GM08714 (cell line): Measurements from ENCODE around the gene EHBP1.

Experiments used
- H3K4me3 ChIP-seq: fragments of 200-500 bp; sonication (Bioruptor generic); 2 replicates; pipeline ENCODE4 v1.5.1; 2014; ENCODE audit warnings: mild to moderate bottlenecking, low read length, inconsistent platforms
- ZNF274 ChIP-seq: IDR thresholded peaks from 2 replicates; pipeline ENCODE4 v1.6.1; 2012; ENCODE audit warnings: mild to moderate bottlenecking, low read depth, low read length

Gene EHBP1

DNA sequence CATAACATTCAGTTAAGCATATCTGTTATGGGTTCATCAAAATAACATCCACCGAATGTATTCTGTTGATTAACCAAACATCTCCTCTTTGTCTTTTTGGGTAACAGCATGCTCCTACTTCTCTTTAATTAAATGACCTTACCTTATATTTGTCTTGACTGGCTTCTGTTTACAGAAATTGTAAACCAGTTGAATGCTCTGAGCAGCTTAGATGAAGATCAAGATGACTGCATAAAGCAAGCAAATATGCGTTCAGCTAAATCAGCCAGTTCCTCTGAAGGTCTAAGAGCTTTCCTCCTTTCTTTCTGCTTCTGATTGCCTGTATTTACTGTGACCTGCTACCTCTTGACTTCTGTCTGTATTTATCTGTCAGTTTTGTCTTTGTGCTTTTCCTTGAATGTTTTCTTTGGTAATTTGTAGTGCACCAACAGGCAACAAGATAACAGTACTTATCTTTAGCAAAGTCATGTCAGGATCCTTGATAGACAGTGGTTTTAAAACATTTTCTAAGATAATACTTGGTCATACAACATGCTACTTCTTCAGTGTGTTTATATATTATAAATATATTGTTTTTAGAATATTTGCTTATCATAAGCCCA, 152.8 kb downstream of the EHBP1 start:
- no peak overlapping the region for H3K4me3 ChIP-seq
- TF ChIP-seq ZNF274, result no peak

GRCh38 chr2:62868947-62869346, 163.4 kb downstream of the EHBP1 start:
- no peak for TF ChIP-seq ZNF274

DNA sequence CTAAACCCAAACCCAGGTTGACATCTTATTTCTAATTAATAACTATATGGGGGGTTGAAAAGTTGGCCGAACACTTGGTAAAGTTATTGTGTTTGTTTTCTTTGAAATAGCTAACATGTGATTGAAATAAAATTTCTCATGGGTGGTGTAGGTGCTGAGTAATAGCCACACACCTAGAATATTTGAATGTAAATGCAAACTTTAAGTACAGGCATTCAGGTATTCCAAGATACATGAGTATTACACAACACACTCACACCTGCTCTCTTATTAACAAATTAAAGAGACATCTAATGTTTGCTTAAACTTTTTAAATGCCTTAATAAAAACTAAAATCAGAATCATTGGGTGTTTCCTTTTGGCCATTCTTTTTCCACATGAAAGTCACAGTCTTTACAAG, 165.5 kb downstream of the EHBP1 start:
- no peak overlapping the region for H3K4me3 ChIP-seq
- no peak for TF ChIP-seq ZNF274

More at GRCh38 chr2:62868947-62869346, 163.4 kb downstream of the EHBP1 start:
- no peak overlapping the region for H3K4me3 ChIP-seq

DNA sequence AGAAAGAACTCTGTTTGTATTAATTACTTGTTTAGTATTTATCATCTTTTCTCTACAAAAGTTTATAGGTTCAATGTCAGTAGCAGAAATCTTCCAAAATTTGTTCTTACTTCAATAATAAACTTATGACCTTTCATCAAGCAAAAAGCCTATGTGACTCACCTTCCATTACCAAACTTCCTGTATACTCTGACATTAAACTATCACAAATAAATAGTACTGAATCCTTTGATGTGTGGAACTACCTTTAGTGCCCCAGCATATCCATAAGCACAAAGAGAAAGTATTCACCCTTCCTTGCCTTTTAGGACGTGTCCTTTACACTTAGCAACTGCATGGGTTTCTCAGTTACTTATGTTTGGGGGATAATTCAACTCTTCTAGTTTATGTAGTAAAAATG, 166.0 kb downstream of the EHBP1 start:
- TF ChIP-seq ZNF274, result no peak
- no peak overlapping the region for H3K4me3 ChIP-seq

DNA sequence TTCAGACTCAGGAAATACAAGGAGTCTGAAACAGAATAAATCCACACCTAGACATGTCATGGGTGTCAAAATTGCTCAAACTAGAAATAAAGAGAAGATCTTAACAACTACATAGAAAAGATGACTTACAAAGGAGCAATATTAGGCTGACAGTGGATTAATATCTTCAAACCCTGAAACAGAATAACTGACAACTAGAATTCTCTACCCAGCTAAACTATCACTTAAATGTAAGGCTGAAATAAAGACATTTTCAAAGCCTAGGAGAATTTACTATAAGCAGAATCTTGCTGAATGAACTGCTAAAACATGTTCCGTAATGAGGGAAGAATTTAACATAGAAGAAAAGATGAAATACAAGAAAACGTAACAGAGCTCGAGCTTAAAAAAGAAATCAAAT, 168.1 kb downstream of the EHBP1 start:
- H3K4me3 ChIP-seq, result no peak overlapping the region
- no peak for TF ChIP-seq ZNF274

- no peak overlapping the region for H3K4me3 ChIP-seq
- TF ChIP-seq ZNF274, result no peak
These were observed 169.4 kb downstream of the EHBP1 start for GRCh38 chr2:62874881-62875383.

GRCh38 chr2:62881162-62881795, 175.8 kb downstream of the EHBP1 start:
- TF ChIP-seq ZNF274, result no peak
- no peak overlapping the region for H3K4me3 ChIP-seq

- no peak overlapping the region for H3K4me3 ChIP-seq
These were observed 178.1 kb downstream of the EHBP1 start for GRCh38 chr2:62883629-62884028.

DNA sequence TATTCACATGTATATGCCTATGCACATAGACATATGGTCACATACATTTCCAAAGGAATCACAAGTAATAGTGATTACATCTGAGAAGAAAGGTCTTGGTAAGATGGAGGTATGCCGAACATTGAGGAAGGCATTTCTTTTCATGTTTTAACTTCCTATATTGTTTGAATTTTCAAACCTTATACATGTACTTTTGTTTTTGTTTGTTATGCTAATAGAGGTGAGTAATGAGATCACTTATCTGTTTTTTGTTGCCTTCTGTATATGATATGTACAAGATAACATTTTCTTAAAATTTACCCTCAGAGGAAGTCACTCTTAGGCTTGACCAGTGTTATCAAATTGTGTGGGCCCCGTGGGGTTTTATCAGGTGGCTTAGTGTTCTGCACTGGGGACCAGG, 178.6 kb downstream of the EHBP1 start:
- no peak for TF ChIP-seq ZNF274

More at GRCh38 chr2:62883629-62884028, 178.1 kb downstream of the EHBP1 start:
- no peak for TF ChIP-seq ZNF274

GRCh38 chr2:62884514-62884913, 179.0 kb downstream of the EHBP1 start:
- no peak for TF ChIP-seq ZNF274
- H3K4me3 ChIP-seq, result no peak overlapping the region

More for the DNA sequence above, 178.6 kb downstream of the EHBP1 start:
- H3K4me3 ChIP-seq, result no peak overlapping the region

- TF ChIP-seq ZNF274, result no peak
These were observed 189.6 kb downstream of the EHBP1 start for GRCh38 chr2:62894966-62895631.

GRCh38 chr2:62895632-62896009, 190.1 kb downstream of the EHBP1 start:
- TF ChIP-seq ZNF274, result no peak
- H3K4me3 ChIP-seq, result no peak overlapping the region

More at GRCh38 chr2:62894966-62895631, 189.6 kb downstream of the EHBP1 start:
- H3K4me3 ChIP-seq, result no peak overlapping the region

GRCh38 chr2:62897187-62897827, 191.8 kb downstream of the EHBP1 start:
- H3K4me3 ChIP-seq, result no peak overlapping the region
- TF ChIP-seq ZNF274, result no peak

DNA sequence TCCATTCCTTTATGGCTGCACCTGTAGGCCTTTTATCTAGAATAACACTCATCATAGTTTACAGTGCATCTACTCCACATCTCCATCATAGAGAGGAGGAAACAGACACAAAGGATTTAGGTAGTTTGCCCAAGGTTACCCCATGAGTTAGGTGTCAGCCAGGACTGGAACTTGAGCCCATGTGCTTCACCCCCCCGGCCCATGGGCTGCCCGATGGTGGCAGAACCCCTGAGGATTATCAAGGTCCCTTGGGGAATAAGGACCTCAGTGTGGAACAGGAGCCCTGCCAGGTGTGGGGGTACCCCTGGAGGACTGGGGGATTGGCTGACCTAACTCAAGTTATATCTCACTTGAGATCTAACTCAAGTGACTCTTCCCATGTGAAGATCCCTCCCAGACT, 198.8 kb downstream of the EHBP1 start:
- no peak overlapping the region for H3K4me3 ChIP-seq
- TF ChIP-seq ZNF274, result no peak

DNA sequence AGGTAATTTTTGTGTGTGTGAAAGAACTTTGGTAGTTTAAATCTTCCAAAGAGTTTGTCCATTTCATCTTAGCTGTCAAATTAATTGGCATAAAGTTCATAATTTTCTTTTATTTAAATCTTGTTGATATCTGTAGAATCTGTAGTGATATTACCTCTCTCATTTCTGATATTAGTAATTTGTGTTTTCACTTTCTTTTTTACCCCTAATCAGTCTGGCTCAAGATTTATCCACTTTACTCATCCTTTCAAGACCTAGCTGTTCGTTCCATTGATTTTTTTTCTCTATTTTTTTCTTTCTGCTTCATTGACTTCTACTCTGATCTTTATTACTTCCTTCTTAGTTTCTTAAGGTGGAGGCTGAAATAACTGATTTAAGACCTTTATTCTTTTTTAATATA, 202.6 kb downstream of the EHBP1 start:
- TF ChIP-seq ZNF274, result no peak
- H3K4me3 ChIP-seq, result no peak overlapping the region

DNA sequence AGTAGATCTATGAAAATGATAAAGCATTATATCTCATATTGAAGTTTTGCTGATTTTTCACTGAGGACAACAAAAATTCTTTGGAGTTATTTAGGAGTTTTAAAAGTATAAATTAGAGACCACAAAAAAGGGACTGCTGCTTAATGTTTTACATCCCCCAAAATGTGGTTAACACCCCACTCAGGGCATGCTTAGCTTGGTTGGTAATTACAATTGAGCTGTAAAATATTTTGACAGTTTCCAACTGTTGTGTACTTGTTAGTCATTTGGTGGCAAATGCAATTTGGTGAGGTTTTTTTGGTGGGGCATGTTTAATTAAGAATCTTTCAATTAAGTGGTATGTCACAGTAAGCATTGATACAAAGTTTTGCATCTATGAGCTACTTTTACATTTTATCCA, 207.8 kb downstream of the EHBP1 start:
- TF ChIP-seq ZNF274, result no peak
- H3K4me3 ChIP-seq, result no peak overlapping the region
